ENCODE results near the gene HNRNPUL2. TPM values are rescaled to one million over a fixed set of nuclear protein-coding genes. Genes with fewer than 3 reads are reported as not detected.

HNRNPUL2 gene
- total RNA-seq, 2 donors from 2014 or later = 48.1 to 49.8 TPM

GRCh38 chr11:62726156-62726914 lies 922 bp downstream of the HNRNPUL2 start:
- Mint-ChIP-seq H3K4me3 (peak overlapping the region; percentile 96), H3K27ac (peak overlapping the region; percentile 69), H3K4me1 (peaks cover 22% of the 10 kb centered on the region), H3K27me3 (ENCODE audit: insufficient read depth) (no peaks in the 10 kb centered on the region), H3K9me3 (no peaks in the 10 kb centered on the region), H3K36me3 (ENCODE audit: low read depth) (peaks cover 48% of the 10 kb centered on the region)
- Histone ChIP-seq H3K27me3 (ENCODE audit: control insufficient read depth, insufficient read depth, low read length, poor library complexity, severe bottlenecking) (no peaks in the 10 kb centered on the region), H3K4me1 (ENCODE audit: control insufficient read depth, insufficient read depth, low read length) (no peaks in the 10 kb centered on the region), H3K27ac (ENCODE audit: low read depth, low read length) (peak overlapping the region; percentile 93), H3K36me3 (ENCODE audit: control insufficient read depth, insufficient read depth, low read length) (peaks cover 42% of the 10 kb centered on the region), H3K9me3 (ENCODE audit: control insufficient read depth, low read length) (no peaks in the 10 kb centered on the region), H3K4me3 (ENCODE audit: low read length) (peak overlapping the region; percentile 97), H3K9ac (ENCODE audit: extremely low read depth, low read length, poor library complexity, severe bottlenecking) (peak overlapping the region; percentile 78)
- DNase-seq = peak; percentile 58
- no peak for TF ChIP-seq CTCF (conservative IDR thresholded peaks at IDR 0.05)
- 0 to 1% methylated on average over 34 to 51 of the region's 51 CpGs for WGBS, 2 experiments (ENCODE audit: insufficient coverage in 1 of 2, insufficient read length in 1 of 2)

GRCh38 chr11:62725646-62726045 lies 1.6 kb downstream of the HNRNPUL2 start:
- Histone ChIP-seq H3K36me3 (ENCODE audit: control insufficient read depth, insufficient read depth, low read length) (peaks cover 45% of the 10 kb centered on the region), H3K9ac (ENCODE audit: extremely low read depth, low read length, poor library complexity, severe bottlenecking) (peak overlapping the region; percentile 78), H3K4me1 (ENCODE audit: control insufficient read depth, insufficient read depth, low read length) (no peaks in the 10 kb centered on the region), H3K27me3 (ENCODE audit: control insufficient read depth, insufficient read depth, low read length, poor library complexity, severe bottlenecking) (no peaks in the 10 kb centered on the region), H3K27ac (ENCODE audit: low read depth, low read length) (peak overlapping the region; percentile 93), H3K9me3 (ENCODE audit: control insufficient read depth, low read length) (no peaks in the 10 kb centered on the region), H3K4me3 (ENCODE audit: low read length) (peak overlapping the region; percentile 97)
- no peak for DNase-seq
- H3K27ac Mint-ChIP-seq = peak overlapping the region; percentile 69
- no peaks in the 10 kb centered on the region for H3K9me3 Mint-ChIP-seq
- H3K4me1 Mint-ChIP-seq = peaks cover 22% of the 10 kb centered on the region
- 0 to 2% methylated on average over 6 to 7 of the region's 7 CpGs for WGBS, 2 experiments (ENCODE audit: insufficient coverage in 1 of 2, insufficient read length in 1 of 2)
- H3K4me3 Mint-ChIP-seq = peak overlapping the region; percentile 96
- TF ChIP-seq CTCF (conservative IDR thresholded peaks at IDR 0.05) = no peak
- no peaks in the 10 kb centered on the region for H3K27me3 Mint-ChIP-seq (ENCODE audit: insufficient read depth)
- peaks cover 51% of the 10 kb centered on the region for H3K36me3 Mint-ChIP-seq (ENCODE audit: low read depth)

- no peaks in the 10 kb centered on the region for H3K27me3 Mint-ChIP-seq (ENCODE audit: insufficient read depth)
- H3K4me3 Mint-ChIP-seq = peak overlapping the region; percentile 96
- TF ChIP-seq CTCF (conservative IDR thresholded peaks at IDR 0.05) = no peak
- peak overlapping the region; percentile 35 for H3K27ac Mint-ChIP-seq
- Histone ChIP-seq H3K27ac (ENCODE audit: low read depth, low read length) (no peak overlapping the region), H3K36me3 (ENCODE audit: control insufficient read depth, insufficient read depth, low read length) (peaks cover 55% of the 10 kb centered on the region), H3K4me1 (ENCODE audit: control insufficient read depth, insufficient read depth, low read length) (no peaks in the 10 kb centered on the region), H3K27me3 (ENCODE audit: control insufficient read depth, insufficient read depth, low read length, poor library complexity, severe bottlenecking) (no peaks in the 10 kb centered on the region), H3K4me3 (ENCODE audit: low read length) (peak overlapping the region; percentile 97), H3K9me3 (ENCODE audit: control insufficient read depth, low read length) (no peaks in the 10 kb centered on the region), H3K9ac (ENCODE audit: extremely low read depth, low read length, poor library complexity, severe bottlenecking) (no peak overlapping the region)
- no peak for DNase-seq
- H3K9me3 Mint-ChIP-seq = no peaks in the 10 kb centered on the region
- H3K4me1 Mint-ChIP-seq = peaks cover 22% of the 10 kb centered on the region
- whole genome bisulfite sequencing, 2 experiments (ENCODE audit: insufficient coverage in 1 of 2, insufficient read length in 1 of 2) = 84 to 87% methylated on average over 6 to 8 of the region's 8 CpGs
- H3K36me3 Mint-ChIP-seq (ENCODE audit: low read depth) = peaks cover 61% of the 10 kb centered on the region
These were observed 3.1 kb downstream of the HNRNPUL2 start for GRCh38 chr11:62724171-62724570.
